ENCODE data around the gene OSBPL5. TPM values are rescaled to one million over a fixed set of nuclear protein-coding genes. Genes with fewer than 3 reads are reported as not detected.
A peak's percentile ranks its signal among the peaks of the same experiment; 100 is the strongest.

OSBPL5 gene
- total RNA-seq, 1 donor: 49.7 TPM

DNA sequence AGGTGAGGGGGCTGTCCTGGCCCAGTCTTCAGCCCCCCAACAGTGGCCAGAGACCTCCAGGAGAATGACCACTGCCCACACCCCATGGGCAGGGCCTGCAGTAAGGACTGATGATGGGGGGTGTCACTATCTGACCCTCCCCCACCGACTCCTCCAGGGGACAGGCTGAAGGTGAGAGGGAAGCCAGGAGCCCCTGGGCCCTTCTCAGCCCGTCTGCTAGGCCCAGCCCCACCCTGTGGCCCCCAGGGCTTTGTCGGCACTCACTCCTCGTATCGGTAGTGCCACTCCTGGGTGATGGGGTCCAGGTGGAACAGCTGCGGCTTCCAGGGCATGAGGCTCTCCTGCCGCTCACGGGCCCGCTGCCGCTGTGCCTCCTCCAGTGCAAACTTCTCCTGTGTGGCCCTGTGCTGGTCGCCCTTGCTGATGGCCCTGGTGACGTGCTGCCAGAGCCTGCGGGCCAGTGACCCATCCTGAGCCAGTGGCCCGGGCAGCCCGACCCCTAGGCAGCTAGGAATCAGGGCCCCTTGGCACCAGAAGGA lies 72.4 kb downstream of the OSBPL5 start:
- DNase-seq (ENCODE audit: low read depth): no peak
- TF ChIP-seq, protein P1, sequence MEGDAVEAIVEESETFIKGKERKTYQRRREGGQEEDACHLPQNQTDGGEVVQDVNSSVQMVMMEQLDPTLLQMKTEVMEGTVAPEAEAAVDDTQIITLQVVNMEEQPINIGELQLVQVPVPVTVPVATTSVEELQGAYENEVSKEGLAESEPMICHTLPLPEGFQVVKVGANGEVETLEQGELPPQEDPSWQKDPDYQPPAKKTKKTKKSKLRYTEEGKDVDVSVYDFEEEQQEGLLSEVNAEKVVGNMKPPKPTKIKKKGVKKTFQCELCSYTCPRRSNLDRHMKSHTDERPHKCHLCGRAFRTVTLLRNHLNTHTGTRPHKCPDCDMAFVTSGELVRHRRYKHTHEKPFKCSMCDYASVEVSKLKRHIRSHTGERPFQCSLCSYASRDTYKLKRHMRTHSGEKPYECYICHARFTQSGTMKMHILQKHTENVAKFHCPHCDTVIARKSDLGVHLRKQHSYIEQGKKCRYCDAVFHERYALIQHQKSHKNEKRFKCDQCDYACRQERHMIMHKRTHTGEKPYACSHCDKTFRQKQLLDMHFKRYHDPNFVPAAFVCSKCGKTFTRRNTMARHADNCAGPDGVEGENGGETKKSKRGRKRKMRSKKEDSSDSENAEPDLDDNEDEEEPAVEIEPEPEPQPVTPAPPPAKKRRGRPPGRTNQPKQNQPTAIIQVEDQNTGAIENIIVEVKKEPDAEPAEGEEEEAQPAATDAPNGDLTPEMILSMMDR (IDR thresholded peaks at IDR 0.05; ENCODE audit: insufficient read depth, low read depth, low read length): no peak
- no peak overlapping the region for H3K4me3 ChIP-seq (ENCODE audit: low read depth, low read length)

DNA sequence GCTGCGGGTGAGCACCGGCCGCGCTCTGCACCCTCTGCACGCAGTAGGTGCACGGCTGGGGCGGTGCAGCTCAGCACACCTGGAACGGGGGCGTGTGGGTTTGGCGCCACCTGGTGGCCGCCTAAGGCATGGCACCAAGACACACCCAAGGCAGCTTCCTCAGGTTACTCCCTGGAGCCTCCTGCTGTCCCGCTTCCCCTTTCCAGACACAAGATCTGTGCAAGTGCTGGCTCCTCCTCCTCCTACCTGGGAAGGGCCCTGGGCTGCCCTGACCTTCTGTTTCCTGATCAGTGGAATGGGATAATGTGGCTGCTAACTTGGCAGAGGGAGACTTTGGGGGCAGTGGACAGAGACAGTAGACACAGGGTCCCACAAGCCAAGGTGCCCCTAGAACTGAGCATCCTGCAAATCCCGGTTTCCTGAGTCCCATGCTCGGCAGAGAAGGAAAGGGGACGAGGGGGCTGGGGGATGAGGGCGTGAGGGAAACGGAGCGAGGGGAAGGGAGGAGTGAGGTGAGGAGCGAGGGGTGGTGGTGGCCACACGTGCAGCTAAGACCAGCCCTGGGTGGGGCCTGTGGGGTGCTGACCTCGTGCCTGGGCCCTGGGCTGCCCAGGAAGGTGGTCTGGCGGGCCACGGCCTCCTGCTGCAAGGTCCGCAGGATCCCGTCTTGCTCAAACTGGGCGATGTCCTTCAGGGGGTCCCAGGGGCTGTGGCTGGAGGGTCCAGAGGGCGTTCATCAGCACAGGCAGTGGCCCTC lies 73.1 kb downstream of the OSBPL5 start:
- peak; percentile 65 for DNase-seq (ENCODE audit: low read depth)
- TF ChIP-seq, protein P1 (IDR thresholded peaks at IDR 0.05; ENCODE audit: insufficient read depth, low read depth, low read length): peak; percentile 93
- H3K4me3 ChIP-seq (ENCODE audit: low read depth, low read length): no peak overlapping the region

DNA sequence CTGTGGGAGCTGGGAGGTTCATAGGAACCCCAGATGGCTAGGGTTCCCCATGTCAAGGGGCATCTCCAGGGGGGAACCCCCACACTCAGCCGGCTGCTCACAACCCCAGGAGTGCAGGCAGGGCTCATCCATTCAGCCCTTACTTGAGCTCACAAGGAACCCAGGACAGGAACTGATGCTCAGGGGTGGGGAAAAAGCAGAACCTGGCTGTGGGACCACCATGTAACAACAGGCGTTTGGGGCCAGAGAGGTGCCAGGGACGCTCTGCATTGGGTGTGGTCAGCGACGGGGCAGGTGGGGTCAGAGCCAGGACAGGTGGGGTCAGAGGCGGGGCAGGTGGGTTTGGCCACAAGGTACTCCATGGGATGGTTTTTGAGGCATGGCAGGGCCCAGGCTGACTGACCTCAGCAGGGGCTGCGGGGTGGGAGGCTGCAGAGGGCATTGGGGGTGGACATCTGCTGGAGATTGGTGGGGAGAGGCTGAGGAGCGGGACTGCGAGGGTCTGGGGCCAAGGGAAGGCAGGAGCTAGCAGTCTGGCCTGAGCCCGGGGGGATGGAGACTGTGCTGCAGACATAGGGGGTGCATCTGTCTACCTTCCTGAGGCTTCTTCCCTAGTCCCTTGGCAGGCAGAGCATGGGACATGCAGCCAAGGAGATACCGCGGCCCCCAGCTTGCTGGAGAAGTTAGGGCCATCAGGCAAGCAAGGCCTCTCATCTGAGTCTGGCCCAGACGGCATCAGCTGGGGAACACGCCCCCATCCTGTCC lies 73.8 kb downstream of the OSBPL5 start:
- DNase-seq (ENCODE audit: low read depth): no peak
- TF ChIP-seq, protein P1 (IDR thresholded peaks at IDR 0.05; ENCODE audit: insufficient read depth, low read depth, low read length): no peak

DNA sequence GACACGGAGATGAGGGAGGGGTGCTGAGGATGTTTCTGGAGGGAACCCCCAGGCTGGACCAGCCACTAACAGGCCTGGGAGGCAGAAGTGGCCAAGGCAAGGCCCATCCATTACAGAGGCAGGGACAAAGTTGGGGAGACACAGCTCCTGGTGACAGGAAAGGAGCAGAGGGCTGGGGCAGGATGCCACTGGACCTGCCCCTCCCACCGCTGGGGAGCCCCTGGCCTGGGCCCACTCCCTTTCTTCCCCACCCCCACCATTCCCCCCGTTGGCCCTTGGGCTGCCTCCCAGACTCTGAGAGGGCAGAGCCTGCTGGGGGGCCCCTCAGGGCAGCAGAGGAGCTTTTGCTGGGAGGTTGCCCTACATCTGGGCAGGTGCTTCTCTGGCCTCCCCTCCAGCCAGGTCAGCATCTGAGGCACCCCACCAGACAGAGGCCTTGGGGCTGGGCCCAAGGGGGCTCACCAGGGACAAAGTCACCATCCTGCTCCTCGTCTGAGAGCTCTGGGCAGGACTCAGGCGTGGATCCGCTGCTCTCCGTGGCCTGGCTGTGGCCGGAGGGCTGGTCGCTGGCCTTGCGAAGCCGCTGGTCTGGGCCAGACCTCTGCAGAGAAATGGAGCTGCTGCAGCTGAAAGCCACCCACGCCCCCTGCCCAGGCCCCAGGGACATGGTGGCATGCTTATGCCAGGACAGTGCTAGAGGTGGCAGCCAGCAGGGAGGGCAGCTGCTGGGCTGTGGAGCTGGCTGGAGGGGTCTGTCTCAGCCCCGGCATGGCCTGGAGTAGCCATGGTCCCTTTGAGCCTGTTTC lies 74.8 kb downstream of the OSBPL5 start:
- no peak overlapping the region for H3K4me3 ChIP-seq (ENCODE audit: low read depth, low read length)
- TF ChIP-seq, protein P1 (IDR thresholded peaks at IDR 0.05; ENCODE audit: insufficient read depth, low read depth, low read length): no peak
- no peak for DNase-seq (ENCODE audit: low read depth)

More for the DNA sequence above, 73.8 kb downstream of the OSBPL5 start:
- no peak overlapping the region for H3K4me3 ChIP-seq (ENCODE audit: low read depth, low read length)

DNA sequence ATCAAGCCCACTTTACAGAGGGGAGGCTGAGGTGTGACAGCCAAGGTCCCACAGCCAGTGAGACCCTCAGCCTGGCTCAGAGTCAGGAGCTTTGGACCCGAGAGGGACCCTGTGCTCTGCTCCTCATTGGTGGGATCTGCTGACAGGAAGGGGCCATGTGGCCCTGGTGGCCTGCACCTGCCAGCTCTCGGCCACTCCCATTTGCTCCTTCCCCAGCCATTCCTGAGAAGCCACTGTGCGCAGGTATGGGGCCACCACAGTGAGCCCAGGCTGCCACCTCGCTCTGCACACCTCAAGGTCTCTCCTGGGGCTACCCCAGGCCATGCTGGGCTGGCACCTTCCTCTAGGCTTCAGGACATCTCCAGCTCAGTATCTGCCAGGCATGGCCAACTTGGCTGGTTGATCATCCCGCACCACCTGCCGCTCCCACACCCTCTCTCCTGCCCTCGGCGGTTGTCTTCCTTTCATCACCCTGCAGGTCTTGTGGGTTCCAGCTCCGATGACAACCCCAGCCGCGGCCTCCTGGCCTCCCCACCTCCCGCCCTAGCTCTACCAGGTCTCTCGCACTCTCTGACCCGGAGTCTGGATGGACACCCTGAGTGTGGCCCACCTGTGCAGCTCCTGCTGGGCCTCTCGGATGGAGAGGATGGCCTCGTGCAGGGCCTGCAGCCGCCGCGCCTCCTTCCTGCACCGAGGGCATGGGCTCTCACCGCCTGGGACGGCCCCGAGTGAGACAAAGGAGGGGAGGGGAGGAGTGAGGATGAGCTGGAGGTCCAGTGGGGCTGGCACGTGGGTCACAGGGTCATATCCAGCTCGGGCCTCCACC lies 75.7 kb downstream of the OSBPL5 start:
- no peak for DNase-seq (ENCODE audit: low read depth)
- TF ChIP-seq, protein P1 (IDR thresholded peaks at IDR 0.05; ENCODE audit: insufficient read depth, low read depth, low read length): no peak

DNA sequence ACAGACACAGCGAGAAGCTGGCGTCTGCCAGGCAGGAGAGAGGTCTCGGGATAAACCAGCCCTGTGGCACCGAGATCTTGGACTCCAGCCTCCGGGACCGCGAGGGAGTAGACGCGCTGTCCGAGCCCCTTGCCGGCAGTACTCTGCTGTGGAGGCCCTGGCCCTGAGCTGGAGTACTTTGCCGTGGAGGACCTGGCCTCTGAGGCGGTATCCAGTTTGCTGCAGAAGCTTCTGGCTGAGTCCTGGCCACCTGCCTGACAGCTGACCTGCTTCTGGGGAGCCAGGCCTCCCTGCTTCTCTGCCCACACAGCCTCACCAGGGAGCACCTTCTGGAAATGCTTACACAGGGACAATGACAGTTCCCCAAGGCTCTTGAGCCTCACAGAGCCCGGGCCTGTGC lies 76.3 kb downstream of the OSBPL5 start:
- TF ChIP-seq, protein P1 (IDR thresholded peaks at IDR 0.05; ENCODE audit: insufficient read depth, low read depth, low read length): no peak
- H3K4me3 ChIP-seq (ENCODE audit: low read depth, low read length): no peak overlapping the region
- DNase-seq (ENCODE audit: low read depth): no peak

More for the DNA sequence above, 75.7 kb downstream of the OSBPL5 start:
- no peak overlapping the region for H3K4me3 ChIP-seq (ENCODE audit: low read depth, low read length)

Data from fibroblast of villous mesenchyme (primary cell).